IPS-18a (cell line): ENCODE measurements around the gene ADAM12.

Source experiments
- H3K27ac ChIP-seq: one replicate; pipeline ENCODE4 v1.5.1; 2013; ENCODE audit warnings: low read length
- H3K27me3 ChIP-seq: one replicate; pipeline ENCODE4 v1.6.1; 2013; ENCODE audit warnings: mild to moderate bottlenecking, low read length; ENCODE audit not compliant: control insufficient read depth, insufficient read depth
- H3K36me3 ChIP-seq: one replicate; pipeline ENCODE4 v1.6.1; 2013; ENCODE audit warnings: low read depth, low read length; ENCODE audit not compliant: control insufficient read depth
- H3K4me1 ChIP-seq: one replicate; pipeline ENCODE4 v1.6.1; 2013; ENCODE audit warnings: low read depth, low read length; ENCODE audit not compliant: control insufficient read depth
- H3K4me3 ChIP-seq: one replicate; pipeline ENCODE4 v1.5.1; 2013; ENCODE audit warnings: low read length
- H3K9ac ChIP-seq: one replicate; pipeline ENCODE4 v1.6.1; 2013; ENCODE audit warnings: mild to moderate bottlenecking, low read length, moderate library complexity
- H3K9me3 ChIP-seq: one replicate; pipeline ENCODE4 v1.6.1; 2013; ENCODE audit warnings: low read depth, low read length; ENCODE audit not compliant: control insufficient read depth

ADAM12 gene

GRCh38 chr10:126423732-126424491 lies 35.6 kb upstream of the ADAM12 start:
- Histone ChIP-seq H3K4me1 (peaks cover 5% of the 10 kb centered on the region), H3K9me3 (peaks cover 6% of the 10 kb centered on the region), H3K4me3 (no peak overlapping the region), H3K27ac (no peak overlapping the region), H3K27me3 (no peaks in the 10 kb centered on the region), H3K9ac (no peak overlapping the region), H3K36me3 (no peaks in the 10 kb centered on the region)

DNA sequence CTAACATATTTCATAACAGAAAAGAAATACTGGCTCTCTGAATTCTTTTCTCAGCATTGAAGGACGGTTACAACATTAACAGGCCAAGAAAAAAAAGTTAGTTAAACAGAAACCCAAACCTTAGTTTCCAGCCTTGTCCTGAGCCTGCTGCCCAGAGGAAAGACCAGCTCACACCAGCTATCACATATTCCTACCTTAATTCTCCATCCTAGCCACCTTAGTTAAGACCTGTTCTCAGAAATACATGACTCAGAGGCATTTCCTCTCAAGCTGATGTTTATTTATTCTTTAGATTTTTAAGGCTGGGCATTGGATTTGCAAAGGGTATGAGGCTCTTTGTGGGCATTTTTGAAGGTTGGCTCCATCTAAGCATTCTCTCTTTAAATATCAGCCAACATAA lies 34.3 kb upstream of the ADAM12 start:
- H3K9ac ChIP-seq: no peak overlapping the region
- no peaks in the 10 kb centered on the region for H3K36me3 ChIP-seq
- peaks cover 6% of the 10 kb centered on the region for H3K9me3 ChIP-seq
- no peaks in the 10 kb centered on the region for H3K27me3 ChIP-seq
- no peak overlapping the region for H3K4me3 ChIP-seq
- no peak overlapping the region for H3K27ac ChIP-seq
- peaks cover 5% of the 10 kb centered on the region for H3K4me1 ChIP-seq

GRCh38 chr10:126421756-126422256 lies 33.5 kb upstream of the ADAM12 start:
- Histone ChIP-seq H3K27me3 (no peaks in the 10 kb centered on the region), H3K4me3 (no peak overlapping the region), H3K4me1 (peaks cover 5% of the 10 kb centered on the region), H3K9me3 (peaks cover 6% of the 10 kb centered on the region), H3K27ac (no peak overlapping the region), H3K9ac (no peak overlapping the region), H3K36me3 (no peaks in the 10 kb centered on the region)

DNA sequence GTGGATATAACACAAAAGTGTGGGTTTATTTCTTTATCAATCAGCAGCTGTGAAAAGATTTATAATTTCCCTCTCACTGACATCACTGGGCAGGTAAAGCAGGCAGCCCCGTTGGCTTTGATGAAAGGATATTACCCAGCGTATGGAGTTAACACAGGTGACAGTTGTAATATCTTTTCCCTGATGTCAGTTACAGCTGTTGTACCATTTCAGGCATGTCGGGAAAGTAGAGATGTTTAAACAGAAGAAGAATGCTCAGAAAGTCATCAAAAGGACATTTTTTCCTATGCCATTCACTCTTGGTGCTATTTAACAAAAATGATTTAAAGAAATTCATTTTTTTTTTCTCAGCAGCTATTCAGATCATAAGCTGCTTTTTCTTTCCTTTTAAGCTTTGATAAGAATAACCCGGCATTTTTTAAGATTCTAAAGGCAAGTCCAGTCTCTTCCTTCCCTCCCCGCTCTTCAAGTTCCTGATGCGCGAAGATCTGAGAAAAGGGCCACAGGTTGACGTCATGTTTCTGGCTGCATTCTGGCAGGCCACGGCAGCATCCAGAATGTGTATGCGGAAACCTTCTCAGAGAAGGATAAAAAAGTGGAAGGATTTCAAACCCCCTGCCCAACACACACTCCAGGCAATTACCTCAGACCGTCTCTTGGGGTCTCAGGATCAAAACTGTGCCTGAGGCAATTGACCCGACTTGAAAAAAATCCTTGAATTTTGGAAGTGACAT lies 32.5 kb upstream of the ADAM12 start:
- no peak overlapping the region for H3K27ac ChIP-seq
- H3K9ac ChIP-seq: no peak overlapping the region
- no peak overlapping the region for H3K4me3 ChIP-seq
- peaks cover 5% of the 10 kb centered on the region for H3K4me1 ChIP-seq
- H3K9me3 ChIP-seq: peaks cover 6% of the 10 kb centered on the region
- no peaks in the 10 kb centered on the region for H3K27me3 ChIP-seq
- no peaks in the 10 kb centered on the region for H3K36me3 ChIP-seq

DNA sequence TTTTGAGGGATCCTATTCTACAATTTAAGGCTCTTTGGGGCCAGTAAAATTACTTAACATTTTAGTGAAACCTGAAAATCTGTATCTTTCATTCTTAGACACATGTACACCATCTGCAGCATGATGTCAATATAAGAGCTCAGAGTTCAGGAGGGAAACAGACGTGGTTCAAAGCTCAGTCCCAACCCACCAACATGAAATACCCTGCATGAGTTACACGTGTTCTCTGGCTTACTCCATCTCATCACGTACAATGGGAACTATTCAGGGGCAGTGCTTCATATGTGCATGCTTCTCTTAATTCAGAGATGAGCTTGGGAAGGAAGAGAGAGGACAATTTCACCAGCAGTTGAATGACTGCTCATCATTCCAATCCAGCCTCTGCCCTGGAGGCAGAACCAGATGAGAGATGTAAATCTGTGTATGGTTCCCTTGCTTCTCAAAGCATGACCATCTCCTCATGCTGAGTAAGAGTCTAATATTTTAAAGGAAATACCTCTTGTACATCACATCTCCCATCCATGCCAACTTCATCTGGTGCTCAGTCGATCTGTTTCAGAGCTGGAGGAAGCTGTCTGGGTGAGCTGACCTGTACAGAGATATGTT lies 29.0 kb upstream of the ADAM12 start:
- Histone ChIP-seq H3K4me1 (peaks cover 5% of the 10 kb centered on the region), H3K9ac (no peak overlapping the region), H3K27me3 (no peaks in the 10 kb centered on the region), H3K36me3 (no peaks in the 10 kb centered on the region), H3K9me3 (no peaks in the 10 kb centered on the region), H3K4me3 (no peak overlapping the region), H3K27ac (no peak overlapping the region)

GRCh38 chr10:126409821-126410220 lies 21.5 kb upstream of the ADAM12 start:
- H3K36me3 ChIP-seq: no peaks in the 10 kb centered on the region
- no peak overlapping the region for H3K4me3 ChIP-seq
- no peak overlapping the region for H3K27ac ChIP-seq
- H3K9me3 ChIP-seq: no peaks in the 10 kb centered on the region
- H3K4me1 ChIP-seq: no peaks in the 10 kb centered on the region
- H3K9ac ChIP-seq: no peak overlapping the region
- no peaks in the 10 kb centered on the region for H3K27me3 ChIP-seq

DNA sequence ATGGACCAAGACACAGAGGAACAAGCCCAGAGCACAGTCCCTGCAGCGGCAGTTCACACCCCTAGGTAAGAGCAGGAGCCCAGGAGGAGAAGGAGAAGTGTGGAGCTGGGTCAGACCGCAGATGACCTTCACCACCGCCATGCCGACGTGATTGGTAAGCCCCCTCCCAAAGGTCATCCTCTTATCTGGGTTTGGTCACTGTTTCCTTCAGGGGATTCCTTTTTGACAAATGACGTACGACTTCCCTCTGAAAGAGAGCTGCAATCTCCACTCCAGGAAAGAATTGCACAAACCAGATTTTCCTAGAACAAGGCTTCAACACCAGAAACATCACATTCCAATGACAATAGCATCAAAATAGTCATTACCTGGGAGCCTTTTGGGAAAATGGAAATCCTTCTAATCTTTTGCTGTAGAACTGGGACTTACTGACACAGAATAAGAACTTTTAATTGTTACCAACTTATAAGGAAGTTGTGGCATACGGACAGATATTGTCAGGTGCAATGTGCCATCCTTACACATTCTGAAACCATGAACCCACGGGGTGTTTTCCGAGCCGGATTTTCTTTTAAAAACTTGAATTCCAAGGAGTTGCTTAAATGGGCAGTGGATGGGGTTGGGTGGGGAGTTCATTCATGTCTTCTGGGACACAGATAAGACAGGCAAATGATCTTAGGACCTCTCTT lies 20.8 kb upstream of the ADAM12 start:
- Histone ChIP-seq H3K27me3 (no peaks in the 10 kb centered on the region), H3K27ac (no peak overlapping the region), H3K36me3 (no peaks in the 10 kb centered on the region), H3K4me1 (no peaks in the 10 kb centered on the region), H3K9me3 (no peaks in the 10 kb centered on the region), H3K9ac (no peak overlapping the region), H3K4me3 (no peak overlapping the region)

GRCh38 chr10:126407831-126408230 lies 19.6 kb upstream of the ADAM12 start:
- Histone ChIP-seq H3K4me3 (no peak overlapping the region), H3K9ac (no peak overlapping the region), H3K9me3 (no peaks in the 10 kb centered on the region), H3K4me1 (no peaks in the 10 kb centered on the region), H3K27ac (no peak overlapping the region), H3K36me3 (no peaks in the 10 kb centered on the region), H3K27me3 (no peaks in the 10 kb centered on the region)

DNA sequence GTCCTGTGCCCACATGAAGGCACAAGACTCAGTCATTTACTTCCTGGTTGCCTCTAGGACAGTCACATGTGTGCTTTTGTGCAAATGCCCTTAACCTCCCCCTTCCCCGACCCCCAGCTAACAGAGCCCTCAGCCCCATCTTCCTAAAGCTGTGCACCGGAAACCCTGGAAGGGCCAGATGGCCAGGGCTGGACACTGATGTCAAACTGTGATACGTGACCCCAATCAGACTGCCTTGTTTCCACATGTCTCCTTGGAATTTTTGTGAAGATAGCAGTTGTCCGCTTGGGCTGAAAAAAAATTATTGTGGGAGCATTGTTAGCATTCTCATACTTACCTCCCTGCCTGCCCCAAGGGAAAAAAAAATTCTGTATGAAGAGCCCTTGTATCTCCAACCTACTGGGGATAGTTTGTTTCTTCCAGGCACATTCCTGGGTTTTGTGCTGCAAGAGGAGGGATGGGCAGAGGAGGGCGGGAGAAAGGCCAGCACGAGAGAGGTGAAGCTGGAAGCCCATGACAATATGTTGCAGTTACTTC lies 17.0 kb upstream of the ADAM12 start:
- no peak overlapping the region for H3K9ac ChIP-seq
- H3K9me3 ChIP-seq: no peaks in the 10 kb centered on the region
- no peak overlapping the region for H3K27ac ChIP-seq
- H3K36me3 ChIP-seq: no peaks in the 10 kb centered on the region
- H3K4me3 ChIP-seq: no peak overlapping the region
- no peaks in the 10 kb centered on the region for H3K27me3 ChIP-seq
- H3K4me1 ChIP-seq: no peaks in the 10 kb centered on the region

DNA sequence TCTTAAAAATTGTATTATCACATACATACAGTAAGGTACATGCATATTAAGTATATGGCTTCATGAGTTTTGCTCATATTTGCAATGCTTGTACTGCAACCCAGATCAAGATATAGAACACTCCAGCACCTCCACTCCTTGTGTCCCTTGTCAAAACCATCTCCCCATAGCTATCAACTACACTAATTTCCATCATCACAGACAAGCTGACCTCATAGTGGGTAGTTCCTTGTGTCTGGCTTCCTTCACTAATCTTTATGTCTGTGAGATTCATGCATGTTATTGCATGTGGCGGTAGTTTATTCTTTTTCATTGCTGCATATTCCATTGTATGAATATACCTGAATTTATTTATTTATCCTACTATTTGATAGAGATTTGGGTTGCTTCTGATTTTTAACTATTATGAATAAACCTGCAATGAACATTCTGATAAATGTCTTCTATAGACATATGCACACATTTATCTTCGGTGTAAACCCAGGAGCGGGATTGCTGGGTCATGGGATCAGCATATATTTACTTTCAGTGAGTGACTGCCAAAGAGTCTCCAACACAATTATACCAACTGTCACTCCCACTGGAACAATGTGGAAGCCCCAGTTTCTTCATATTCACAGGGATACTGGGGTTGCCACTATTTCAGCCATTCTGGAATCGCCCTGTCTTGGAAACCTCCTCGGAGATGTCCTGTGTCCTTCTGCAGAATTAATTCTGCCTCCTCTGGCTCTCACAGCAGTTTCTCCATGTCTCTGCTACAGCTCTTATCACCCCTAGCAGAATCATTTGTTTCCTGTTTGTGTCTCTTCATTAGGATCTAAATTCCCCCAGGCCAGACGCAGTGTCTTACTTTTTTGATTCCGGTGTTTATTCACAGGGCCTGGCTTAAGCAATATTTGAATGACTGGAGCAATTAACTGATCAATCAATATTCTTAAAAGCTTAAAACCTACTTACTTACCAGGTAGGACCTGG lies 14.7 kb upstream of the ADAM12 start:
- Histone ChIP-seq H3K4me1 (peaks cover 4% of the 10 kb centered on the region), H3K9ac (no peak overlapping the region), H3K27ac (no peak overlapping the region), H3K4me3 (no peak overlapping the region), H3K36me3 (no peaks in the 10 kb centered on the region), H3K27me3 (no peaks in the 10 kb centered on the region), H3K9me3 (no peaks in the 10 kb centered on the region)
